ENCODE data around the gene SLC26A4.

GRCh38 chr7:107643407-107643806, 17.2 kb upstream of the SLC26A4 start:
- no peak for TF ChIP-seq CTCF (IDR thresholded peaks at IDR 0.05 in 8 of 11, conservative IDR thresholded peaks at IDR 0.05 in 3 of 11)
- TF ChIP-seq POLR2AphosphoS5 (IDR thresholded peaks at IDR 0.05): no peak

Measured in spleen (tissue), 7 donors.